Pulmonary artery endothelial cell (primary cell): Measurements from ENCODE around the gene KPNA5. TPM values are rescaled to one million over a fixed set of nuclear protein-coding genes. Genes with fewer than 3 reads are reported as not detected.

Experiments used
- DNase-seq: peaks from one replicate; pipeline ENCODE4 v3.0.0-alpha.2; 2011; ENCODE audit warnings: low read depth, low spot score
- total RNA-seq: library from RNA; depleted of rRNA; stranded (reverse); fragments of >200 nt; gene quantifications from 2 replicates; pipeline ENCODE4 v1.2.3, GENCODE V29; 2014

KPNA5 gene
- total RNA-seq, 1 donor from 2014 or later, result 10.5 TPM

GRCh38 chr6:116783852-116784251, 102.8 kb downstream of the KPNA5 start:
- no peak for DNase-seq

Other genes with a start within 250 kb of the KPNA5 start
- 0.32 and 0.40 TPM in 2 replicates for gene CALHM6, start 219.8 kb upstream of the KPNA5 start, total RNA-seq
- 7.8 and 14.8 TPM in 2 replicates for gene CALHM5, start 169.6 kb upstream of the KPNA5 start, total RNA-seq
- gene TRAPPC3L, start 135.5 kb upstream of the KPNA5 start, total RNA-seq, result 0.04 and 0.07 TPM in 2 replicates
- gene CALHM4, start 127.5 kb upstream of the KPNA5 start, total RNA-seq, result 0.13 and 0.28 TPM in 2 replicates
- 24.7 and 25.9 TPM in 2 replicates for gene RWDD1, start 109.7 kb upstream of the KPNA5 start, total RNA-seq
- 0.04 and 0.13 TPM in 2 replicates for gene RSPH4A, start 64.7 kb upstream of the KPNA5 start, total RNA-seq
- gene ZUP1, start 12.4 kb upstream of the KPNA5 start, total RNA-seq, result 12.5 and 19.1 TPM in 2 replicates
- 0.07 and 0.35 TPM in 2 replicates for gene FAM162B, start 84.5 kb downstream of the KPNA5 start, total RNA-seq
- gene GPRC6A, start 147.9 kb downstream of the KPNA5 start, total RNA-seq, result not detected in 2 replicates
- gene RFX6, start 196.0 kb downstream of the KPNA5 start, total RNA-seq, result not detected in 2 replicates